ENCODE results near the gene DSCAML1.

DNA sequence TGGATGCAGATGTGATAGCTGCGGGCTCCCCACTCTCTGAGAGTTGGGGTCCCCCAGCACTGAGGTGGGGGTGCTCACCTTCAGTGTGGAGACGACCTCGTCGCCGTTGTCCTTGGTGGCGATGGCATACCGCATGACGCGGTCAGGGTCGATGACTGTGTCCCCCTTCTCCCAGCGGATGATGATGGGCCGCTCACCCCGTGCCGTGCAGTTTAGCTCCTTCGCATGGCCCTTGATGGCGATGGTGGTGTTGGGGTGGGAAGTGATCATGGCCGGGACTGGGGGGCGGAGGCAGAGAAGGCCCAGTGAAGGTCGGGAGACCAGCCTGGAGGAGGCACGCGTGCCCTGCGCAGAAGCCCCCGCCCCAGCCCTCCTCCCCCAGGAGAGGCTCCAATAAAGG lies 315.1 kb downstream of the DSCAML1 start:
- TF ChIP-seq EZH2phosphoT487 (IDR thresholded peaks at IDR 0.05; ENCODE audit: insufficient read depth, low read depth) (no peak), EZH2 (IDR thresholded peaks at IDR 0.05; ENCODE audit: insufficient read depth, poor library complexity, severe bottlenecking) (no peak)
